ENCODE results near the gene ACACA.

- no peak for TF ChIP-seq CTCF (conservative IDR thresholded peaks at IDR 0.05; ENCODE audit: low read length)
- no peak for TF ChIP-seq EZH2phosphoT487 (IDR thresholded peaks at IDR 0.05; ENCODE audit: borderline replicate concordance)
Measured at GRCh38 chr17:37123386-37123785, 283.2 kb downstream of the ACACA start.

All from Loucy (cell line).